ENCODE data around the gene CTXND1. TPM values are rescaled to one million over a fixed set of nuclear protein-coding genes. Genes with fewer than 3 reads are reported as not detected.

CTXND1 gene
- total RNA-seq, 1 donor from 2014 or later, result 1.1 TPM

DNA sequence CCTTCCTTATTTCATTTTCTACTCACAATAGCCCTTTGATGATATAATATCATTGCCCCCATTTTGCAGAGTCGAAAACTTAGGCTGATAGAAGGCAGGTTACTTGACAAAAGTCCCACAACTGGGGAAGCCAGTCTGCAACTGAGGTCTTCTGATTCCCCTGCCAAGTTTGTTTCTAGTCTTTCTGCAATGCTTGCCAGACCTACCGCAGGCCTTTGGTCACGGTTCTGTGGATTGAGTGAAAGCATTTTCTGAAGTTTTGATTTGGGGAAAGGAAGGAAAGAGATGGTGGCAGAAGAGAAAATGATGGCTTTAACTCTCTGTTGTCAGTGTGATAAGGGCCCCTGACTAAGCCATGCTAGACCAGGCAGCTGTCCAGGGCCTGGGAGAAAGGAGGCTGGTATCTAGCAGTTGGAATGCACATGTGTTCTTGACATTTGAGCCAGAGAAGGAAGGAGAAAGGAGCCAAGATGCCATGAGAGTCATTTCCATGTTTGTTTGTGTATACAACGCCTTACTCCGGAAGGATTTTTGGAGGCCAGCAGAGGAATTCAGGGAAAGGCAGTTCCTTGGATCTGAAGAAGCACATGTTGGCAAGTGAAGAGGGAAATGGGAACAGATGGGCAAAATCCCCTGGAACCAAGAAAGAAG is 69.3 kb downstream of the CTXND1 start:
- Mint-ChIP-seq H3K27ac (no peak overlapping the region), H3K4me1 (ENCODE audit: unreplicated experiment) (no peaks in the 10 kb centered on the region), H3K9me3 (no peaks in the 10 kb centered on the region), H3K27me3 (no peaks in the 10 kb centered on the region), H3K4me3 (no peak overlapping the region), H3K36me3 (peaks cover 27% of the 10 kb centered on the region)
- no peak for TF ChIP-seq CTCF (conservative IDR thresholded peaks at IDR 0.05)
- no peak for DNase-seq (ENCODE audit: extremely low spot score, unreplicated experiment)

DNA sequence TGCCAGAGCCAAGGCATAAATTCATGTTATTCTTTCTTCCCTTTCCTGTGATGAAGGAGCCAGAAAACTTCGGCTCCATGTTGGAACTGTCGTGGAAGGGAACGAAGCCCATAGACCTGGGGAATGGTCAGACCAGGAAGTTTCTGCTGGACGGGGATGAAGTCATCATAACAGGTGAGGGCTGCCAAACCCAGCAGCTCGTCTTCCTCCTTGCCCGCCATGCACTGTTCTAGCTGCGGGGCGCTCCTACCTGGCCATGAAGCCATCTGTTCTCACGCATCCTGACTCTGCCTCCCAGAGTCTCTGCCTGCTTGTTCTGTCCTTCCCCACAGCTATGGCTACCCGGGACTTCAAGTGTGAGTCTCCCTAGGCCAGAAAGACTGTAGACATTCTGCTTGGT is 71.0 kb downstream of the CTXND1 start:
- no peak for TF ChIP-seq CTCF (conservative IDR thresholded peaks at IDR 0.05)
- H3K27ac Mint-ChIP-seq, result no peak overlapping the region
- no peaks in the 10 kb centered on the region for H3K27me3 Mint-ChIP-seq
- no peaks in the 10 kb centered on the region for H3K9me3 Mint-ChIP-seq
- DNase-seq (ENCODE audit: extremely low spot score, unreplicated experiment), result no peak
- no peaks in the 10 kb centered on the region for H3K4me1 Mint-ChIP-seq (ENCODE audit: unreplicated experiment)
- H3K36me3 Mint-ChIP-seq, result peaks cover 24% of the 10 kb centered on the region
- no peak overlapping the region for H3K4me3 Mint-ChIP-seq

GRCh38 chr15:80180468-80180867 is 71.5 kb downstream of the CTXND1 start:
- peaks cover 23% of the 10 kb centered on the region for H3K36me3 Mint-ChIP-seq
- H3K27ac Mint-ChIP-seq, result no peak overlapping the region
- no peaks in the 10 kb centered on the region for H3K9me3 Mint-ChIP-seq
- no peaks in the 10 kb centered on the region for H3K27me3 Mint-ChIP-seq
- H3K4me1 Mint-ChIP-seq (ENCODE audit: unreplicated experiment), result no peaks in the 10 kb centered on the region
- no peak for DNase-seq (ENCODE audit: extremely low spot score, unreplicated experiment)
- H3K4me3 Mint-ChIP-seq, result no peak overlapping the region
- no peak for TF ChIP-seq CTCF (conservative IDR thresholded peaks at IDR 0.05)

GRCh38 chr15:80179935-80180334 is 72.1 kb downstream of the CTXND1 start:
- no peak for DNase-seq (ENCODE audit: extremely low spot score, unreplicated experiment)
- no peaks in the 10 kb centered on the region for H3K9me3 Mint-ChIP-seq
- H3K27me3 Mint-ChIP-seq, result no peaks in the 10 kb centered on the region
- H3K4me3 Mint-ChIP-seq, result no peak overlapping the region
- no peak overlapping the region for H3K27ac Mint-ChIP-seq
- no peaks in the 10 kb centered on the region for H3K4me1 Mint-ChIP-seq (ENCODE audit: unreplicated experiment)
- peaks cover 18% of the 10 kb centered on the region for H3K36me3 Mint-ChIP-seq
- TF ChIP-seq CTCF (conservative IDR thresholded peaks at IDR 0.05), result no peak

DNA sequence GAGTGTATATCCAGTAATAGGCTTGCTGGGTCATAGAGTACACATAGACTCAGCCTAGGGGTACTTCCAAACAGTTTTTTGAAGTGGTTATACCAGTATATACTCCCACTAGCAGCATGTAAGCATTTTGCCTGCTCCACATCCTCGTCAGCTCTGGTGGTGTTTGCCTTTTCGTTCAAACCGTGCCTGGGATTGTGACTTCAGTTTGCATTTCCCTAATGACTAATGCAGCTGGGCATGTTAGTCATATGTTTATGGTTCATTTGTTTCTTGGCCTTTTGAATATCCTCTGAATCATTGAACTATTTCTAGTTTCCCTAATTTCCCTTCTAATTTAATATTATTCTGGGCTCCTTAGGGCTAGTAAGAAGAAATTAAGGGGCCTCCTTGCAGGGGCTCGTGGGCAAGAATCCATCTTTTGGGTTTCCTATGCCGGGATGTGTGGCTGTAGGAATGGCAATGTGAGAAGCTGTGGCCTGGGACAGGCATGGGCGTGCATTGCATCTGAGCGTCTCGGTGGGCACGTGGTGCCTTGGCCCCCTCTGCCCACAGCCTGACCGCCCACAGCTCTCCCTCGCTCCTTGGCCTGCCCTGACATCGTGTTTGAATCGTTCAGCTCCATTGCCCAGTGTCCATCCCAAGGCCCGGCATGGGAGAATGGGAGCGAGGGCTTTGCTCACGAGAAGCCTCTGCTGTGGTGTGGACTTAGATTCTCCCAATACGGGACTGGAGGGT is 72.8 kb downstream of the CTXND1 start:
- H3K4me1 Mint-ChIP-seq (ENCODE audit: unreplicated experiment), result no peaks in the 10 kb centered on the region
- DNase-seq (ENCODE audit: extremely low spot score, unreplicated experiment), result no peak
- peaks cover 15% of the 10 kb centered on the region for H3K36me3 Mint-ChIP-seq
- H3K4me3 Mint-ChIP-seq, result no peak overlapping the region
- H3K27ac Mint-ChIP-seq, result no peak overlapping the region
- no peaks in the 10 kb centered on the region for H3K9me3 Mint-ChIP-seq
- H3K27me3 Mint-ChIP-seq, result no peaks in the 10 kb centered on the region
- TF ChIP-seq CTCF (conservative IDR thresholded peaks at IDR 0.05), result no peak

All from type B pancreatic cell (in vitro differentiated cells).